Activated naive CD8-positive, alpha-beta T cell (primary cell): ENCODE data around the gene VPS33A.
"Not testable (repeated sequence)": the region's sequence is repeated elsewhere in the genome, so short reads cannot be mapped to it uniquely, and the experiment has no call there.

Source experiments
- H3K27ac Mint-ChIP-seq: one replicate; pipeline ENCODE4 v1.8.0; 2021; ENCODE audit warnings: mixed read lengths
- H3K27me3 Mint-ChIP-seq: one replicate; pipeline ENCODE4 v1.8.0; 2021; ENCODE audit warnings: mixed read lengths
- H3K36me3 Mint-ChIP-seq: one replicate; pipeline ENCODE4 v1.8.0; 2021; ENCODE audit warnings: mixed read lengths
- H3K4me1 Mint-ChIP-seq: one replicate; pipeline ENCODE4 v1.8.0; 2021; ENCODE audit warnings: low read depth, mixed read lengths
- H3K4me3 Mint-ChIP-seq: one replicate; pipeline ENCODE4 v1.8.0; 2021; ENCODE audit warnings: mild to moderate bottlenecking, mixed read lengths
- H3K9me3 Mint-ChIP-seq: one replicate; pipeline ENCODE4 v1.8.0; 2021; ENCODE audit warnings: low read depth, mixed read lengths

The VPS33A gene

GRCh38 chr12:122282061-122282460 lies 15.8 kb upstream of the VPS33A start:
- H3K4me1 Mint-ChIP-seq = no peaks in the 10 kb centered on the region
- no peaks in the 10 kb centered on the region for H3K36me3 Mint-ChIP-seq
- no peaks in the 10 kb centered on the region for H3K9me3 Mint-ChIP-seq
- H3K4me3 Mint-ChIP-seq = no peak overlapping the region
- no peaks in the 10 kb centered on the region for H3K27me3 Mint-ChIP-seq
- no peak overlapping the region for H3K27ac Mint-ChIP-seq

GRCh38 chr12:122276242-122276641 lies 9.9 kb upstream of the VPS33A start:
- Mint-ChIP-seq H3K4me1 (no peaks in the 10 kb centered on the region), H3K9me3 (no peaks in the 10 kb centered on the region), H3K4me3 (no peak overlapping the region), H3K36me3 (peaks cover 4% of the 10 kb centered on the region), H3K27ac (no peak overlapping the region), H3K27me3 (no peaks in the 10 kb centered on the region)

GRCh38 chr12:122275459-122275858 lies 9.2 kb upstream of the VPS33A start:
- Mint-ChIP-seq H3K27me3 (no peaks in the 10 kb centered on the region), H3K4me1 (no peaks in the 10 kb centered on the region)

GRCh38 chr12:122265886-122266229 lies 436 bp downstream of the VPS33A start:
- peaks cover 26% of the 10 kb centered on the region for H3K4me1 Mint-ChIP-seq
- peak overlapping the region; percentile 94 for H3K4me3 Mint-ChIP-seq
- peak overlapping the region; percentile 98 for H3K27ac Mint-ChIP-seq
- H3K27me3 Mint-ChIP-seq = no peaks in the 10 kb centered on the region
- no peaks in the 10 kb centered on the region for H3K36me3 Mint-ChIP-seq
- H3K9me3 Mint-ChIP-seq = no peaks in the 10 kb centered on the region

More at GRCh38 chr12:122275459-122275858, 9.2 kb upstream of the VPS33A start:
- H3K9me3 Mint-ChIP-seq = no peaks in the 10 kb centered on the region
- H3K27ac Mint-ChIP-seq = no peak overlapping the region
- H3K36me3 Mint-ChIP-seq = peaks cover 4% of the 10 kb centered on the region
- no peak overlapping the region for H3K4me3 Mint-ChIP-seq

GRCh38 chr12:122265476-122265875 lies 818 bp downstream of the VPS33A start:
- no peaks in the 10 kb centered on the region for H3K36me3 Mint-ChIP-seq
- peak overlapping the region; percentile 94 for H3K4me3 Mint-ChIP-seq
- H3K9me3 Mint-ChIP-seq = no peaks in the 10 kb centered on the region
- H3K4me1 Mint-ChIP-seq = peaks cover 26% of the 10 kb centered on the region
- H3K27ac Mint-ChIP-seq = peak overlapping the region; percentile 98
- no peaks in the 10 kb centered on the region for H3K27me3 Mint-ChIP-seq

GRCh38 chr12:122260735-122261134 lies 5.6 kb downstream of the VPS33A start:
- peaks cover 28% of the 10 kb centered on the region for H3K4me1 Mint-ChIP-seq
- not testable (repeated sequence) for H3K36me3 Mint-ChIP-seq, H3K27me3 Mint-ChIP-seq, H3K27ac Mint-ChIP-seq, H3K4me3 Mint-ChIP-seq, H3K9me3 Mint-ChIP-seq

- H3K36me3 Mint-ChIP-seq, H3K27me3 Mint-ChIP-seq, H3K27ac Mint-ChIP-seq, H3K9me3 Mint-ChIP-seq, H3K4me3 Mint-ChIP-seq: not testable (repeated sequence)
- peaks cover 18% of the 10 kb centered on the region for H3K4me1 Mint-ChIP-seq
These were observed 7.4 kb downstream of the VPS33A start for GRCh38 chr12:122258939-122259338.

GRCh38 chr12:122258462-122258861 lies 7.8 kb downstream of the VPS33A start:
- not testable (repeated sequence) for H3K27me3 Mint-ChIP-seq, H3K4me3 Mint-ChIP-seq
- H3K4me1 Mint-ChIP-seq = peaks cover 15% of the 10 kb centered on the region

GRCh38 chr12:122250536-122250935 lies 15.8 kb downstream of the VPS33A start:
- Mint-ChIP-seq H3K27ac (no peak overlapping the region), H3K36me3 (peaks cover 11% of the 10 kb centered on the region), H3K9me3 (no peaks in the 10 kb centered on the region), H3K27me3 (no peaks in the 10 kb centered on the region), H3K4me3 (no peak overlapping the region), H3K4me1 (peaks cover 7% of the 10 kb centered on the region)

More at GRCh38 chr12:122258462-122258861, 7.8 kb downstream of the VPS33A start:
- H3K9me3 Mint-ChIP-seq, H3K36me3 Mint-ChIP-seq, H3K27ac Mint-ChIP-seq: not testable (repeated sequence)

- H3K9me3 Mint-ChIP-seq = no peaks in the 10 kb centered on the region
- no peaks in the 10 kb centered on the region for H3K27me3 Mint-ChIP-seq
- peaks cover 9% of the 10 kb centered on the region for H3K4me1 Mint-ChIP-seq
- H3K27ac Mint-ChIP-seq = no peak overlapping the region
- peaks cover 11% of the 10 kb centered on the region for H3K36me3 Mint-ChIP-seq
- no peak overlapping the region for H3K4me3 Mint-ChIP-seq
These were observed 16.2 kb downstream of the VPS33A start for GRCh38 chr12:122250047-122250446.

- H3K36me3 Mint-ChIP-seq = peaks cover 12% of the 10 kb centered on the region
- peaks cover 21% of the 10 kb centered on the region for H3K4me1 Mint-ChIP-seq
- peak overlapping the region; percentile 34 for H3K27ac Mint-ChIP-seq
- no peak overlapping the region for H3K4me3 Mint-ChIP-seq
- no peaks in the 10 kb centered on the region for H3K9me3 Mint-ChIP-seq
- H3K27me3 Mint-ChIP-seq = no peaks in the 10 kb centered on the region
These were observed 20.7 kb downstream of the VPS33A start for GRCh38 chr12:122245553-122245952.

- peaks cover 11% of the 10 kb centered on the region for H3K36me3 Mint-ChIP-seq
- H3K4me1 Mint-ChIP-seq = peaks cover 21% of the 10 kb centered on the region
- H3K4me3 Mint-ChIP-seq = peak overlapping the region; percentile 76
- no peaks in the 10 kb centered on the region for H3K9me3 Mint-ChIP-seq
- peak overlapping the region; percentile 36 for H3K27ac Mint-ChIP-seq
- no peaks in the 10 kb centered on the region for H3K27me3 Mint-ChIP-seq
These were observed 21.5 kb downstream of the VPS33A start for GRCh38 chr12:122244565-122245371.

- Mint-ChIP-seq H3K4me3 (peak overlapping the region; percentile 76), H3K4me1 (peaks cover 21% of the 10 kb centered on the region), H3K27me3 (no peaks in the 10 kb centered on the region), H3K9me3 (no peaks in the 10 kb centered on the region), H3K36me3 (peaks cover 9% of the 10 kb centered on the region), H3K27ac (peak overlapping the region; percentile 77)
These were observed 22.3 kb downstream of the VPS33A start for GRCh38 chr12:122243965-122244364.

GRCh38 chr12:122238861-122239260 lies 27.4 kb downstream of the VPS33A start:
- no peaks in the 10 kb centered on the region for H3K27me3 Mint-ChIP-seq
- H3K4me1 Mint-ChIP-seq = peaks cover 2% of the 10 kb centered on the region
- no peaks in the 10 kb centered on the region for H3K9me3 Mint-ChIP-seq
- no peak overlapping the region for H3K27ac Mint-ChIP-seq
- no peak overlapping the region for H3K4me3 Mint-ChIP-seq
- H3K36me3 Mint-ChIP-seq = peaks cover 9% of the 10 kb centered on the region

- no peak overlapping the region for H3K27ac Mint-ChIP-seq
- H3K4me1 Mint-ChIP-seq = no peaks in the 10 kb centered on the region
- H3K4me3 Mint-ChIP-seq = no peak overlapping the region
- peaks cover 10% of the 10 kb centered on the region for H3K36me3 Mint-ChIP-seq
- no peaks in the 10 kb centered on the region for H3K9me3 Mint-ChIP-seq
- H3K27me3 Mint-ChIP-seq = no peaks in the 10 kb centered on the region
These were observed 30.6 kb downstream of the VPS33A start for GRCh38 chr12:122235741-122236140.

GRCh38 chr12:122232691-122233090 lies 33.6 kb downstream of the VPS33A start:
- Mint-ChIP-seq H3K36me3 (peaks cover 7% of the 10 kb centered on the region), H3K4me3 (no peak overlapping the region), H3K9me3 (no peaks in the 10 kb centered on the region), H3K27ac (no peak overlapping the region), H3K27me3 (no peaks in the 10 kb centered on the region), H3K4me1 (peaks cover 6% of the 10 kb centered on the region)
